A673 (cell line): ENCODE measurements around the gene SFXN5.

Source experiments
- EZH2 ChIP-seq: fragments of 200-600 bp; sonication (generic); IDR thresholded peaks from 2 replicates; pipeline ENCODE4 v1.6.1; 2017; ENCODE audit warnings: borderline replicate concordance, low read depth, mild to moderate bottlenecking, mixed read lengths, antibody characterized with exemption, low read length; ENCODE audit not compliant: poor library complexity, severe bottlenecking
- TF ChIP-seq, protein P1 (sequence below): fragments of 300-800, 200-600 bp; sonication (generic); conservative IDR thresholded peaks from 2 replicates; pipeline ENCODE4 v1.5.1; 2017; ENCODE audit warnings: low read depth, mild to moderate bottlenecking, antibody characterized with exemption, low read length, moderate library complexity, mixed read lengths

DNA sequence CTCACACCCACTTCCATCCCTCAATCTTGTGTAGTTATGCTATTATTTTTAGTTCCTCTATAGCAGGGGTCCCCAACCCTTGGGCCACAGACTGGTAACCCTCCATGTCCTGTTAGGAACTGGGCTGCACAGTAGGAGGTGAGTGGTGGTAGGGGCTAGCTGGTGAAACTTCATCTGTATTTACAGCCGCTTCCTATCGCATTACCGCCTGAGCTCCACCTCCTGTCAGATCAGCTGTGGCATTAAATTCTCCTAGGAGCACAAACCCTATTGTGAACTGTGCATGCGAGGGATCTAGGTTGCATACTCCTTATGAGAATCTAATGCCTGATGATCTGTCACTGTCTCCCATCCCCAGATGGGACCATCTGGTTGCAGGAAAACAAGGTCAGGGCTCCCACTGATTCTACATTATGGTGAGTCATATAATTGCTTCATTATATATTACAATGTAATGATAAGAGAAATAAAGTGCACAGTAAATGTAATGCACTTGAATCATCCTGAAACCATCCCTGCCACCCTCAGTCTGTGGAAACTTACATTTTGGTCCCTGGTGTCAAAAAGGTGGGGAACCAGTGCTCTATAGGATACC, 42.9 kb upstream of the SFXN5 start:
- TF ChIP-seq, protein P1, sequence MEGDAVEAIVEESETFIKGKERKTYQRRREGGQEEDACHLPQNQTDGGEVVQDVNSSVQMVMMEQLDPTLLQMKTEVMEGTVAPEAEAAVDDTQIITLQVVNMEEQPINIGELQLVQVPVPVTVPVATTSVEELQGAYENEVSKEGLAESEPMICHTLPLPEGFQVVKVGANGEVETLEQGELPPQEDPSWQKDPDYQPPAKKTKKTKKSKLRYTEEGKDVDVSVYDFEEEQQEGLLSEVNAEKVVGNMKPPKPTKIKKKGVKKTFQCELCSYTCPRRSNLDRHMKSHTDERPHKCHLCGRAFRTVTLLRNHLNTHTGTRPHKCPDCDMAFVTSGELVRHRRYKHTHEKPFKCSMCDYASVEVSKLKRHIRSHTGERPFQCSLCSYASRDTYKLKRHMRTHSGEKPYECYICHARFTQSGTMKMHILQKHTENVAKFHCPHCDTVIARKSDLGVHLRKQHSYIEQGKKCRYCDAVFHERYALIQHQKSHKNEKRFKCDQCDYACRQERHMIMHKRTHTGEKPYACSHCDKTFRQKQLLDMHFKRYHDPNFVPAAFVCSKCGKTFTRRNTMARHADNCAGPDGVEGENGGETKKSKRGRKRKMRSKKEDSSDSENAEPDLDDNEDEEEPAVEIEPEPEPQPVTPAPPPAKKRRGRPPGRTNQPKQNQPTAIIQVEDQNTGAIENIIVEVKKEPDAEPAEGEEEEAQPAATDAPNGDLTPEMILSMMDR, result no peak
- no peak for TF ChIP-seq EZH2
